Gastroesophageal sphincter (tissue), 3 donors: ENCODE data around the gene MMP17.

ENCODE experiments used
- CTCF ChIP-seq, 4 experiments: fragments of 200-600 bp in 2 of 4; fragments of 450-650 bp in 2 of 4; sonication (generic) in 1 of 4; IDR thresholded peaks; one replicate each; pipeline ENCODE4 v1.5.1; 2017 to 2019; ENCODE audit warnings: antibody characterized with exemption in 4 of 4, mild to moderate bottlenecking in 2 of 4, moderate library complexity in 2 of 4
- POLR2AphosphoS5 ChIP-seq: sonication (generic); formaldehyde crosslinking; IDR thresholded peaks from one replicate; pipeline ENCODE4 v1.6.1; 2017; ENCODE audit warnings: antibody characterized with exemption

GRCh38 chr12:131824450-131824849, 3.7 kb upstream of the MMP17 start:
- no peak for TF ChIP-seq POLR2AphosphoS5
- TF ChIP-seq CTCF (IDR thresholded peaks at IDR 0.05) = no peak
